Measurements from ENCODE around the gene ANKRD11.

GRCh38 chr16:89458551-89458950 is 31.8 kb downstream of the ANKRD11 start:
- no peak for TF ChIP-seq CTCF (IDR thresholded peaks at IDR 0.05)
- no peak for TF ChIP-seq POLR2A (IDR thresholded peaks at IDR 0.05)
- no peak for TF ChIP-seq EP300 (IDR thresholded peaks at IDR 0.05)
- no peak for TF ChIP-seq POLR2AphosphoS5 (IDR thresholded peaks at IDR 0.05)
